SK-N-SH (cell line): ENCODE measurements around the gene HLA-E. TPM values are rescaled to one million over a fixed set of nuclear protein-coding genes. Genes with fewer than 3 reads are reported as not detected.
A peak's percentile ranks its signal among the peaks of the same experiment; 100 is the strongest.
"Not testable (repeated sequence)": the region's sequence is repeated elsewhere in the genome, so short reads cannot be mapped to it uniquely, and the experiment has no call there.

Experiments
- CTCF ChIA-PET: fragments of 300-600, 350-600 bp; formaldehyde crosslinking; extraction: SDS; loops from one replicate; lab custom pipeline; 2021; lab: Yijun Ruan, JAX
- POLR2A ChIA-PET: fragments of 350-600 bp; sonication (Branson Sonifier 250); formaldehyde crosslinking; extraction: SDS; loops from one replicate; lab custom pipeline; 2020; ENCODE audit warnings: antibody characterized with exemption, inconsistent platforms; lab: Yijun Ruan, JAX
- DNase-seq: peaks from one replicate; pipeline ENCODE4 v3.0.0; 2012
- H2AFZ ChIP-seq: fragments of 200-600 bp; sonication (generic); 2 replicates; pipeline ENCODE4 v1.8.1; 2016; ENCODE audit warnings: antibody characterized with exemption, mild to moderate bottlenecking, low read depth
- H3F3A ChIP-seq: fragments of 200-600 bp; sonication (generic); replicated peaks from 2 replicates; pipeline ENCODE3; 2016; ENCODE audit warnings: antibody characterized with exemption, mild to moderate bottlenecking; ENCODE audit not compliant: insufficient read depth
- H3K27ac ChIP-seq, 2 experiments: fragments of 200-500 bp in 1 of 2; fragments of 200-600 bp in 1 of 2; sonication (Bioruptor generic) in 1 of 2; sonication (generic), shearing (Covaris generic) in 1 of 2; 2 replicates each; pipeline versions ENCODE4 v1.5.1 to v1.6.1; 2014 to 2016; ENCODE audit warnings: low read depth in 2 of 2, inconsistent platforms in 1 of 2, low read length in 1 of 2, mild to moderate bottlenecking in 1 of 2, mixed read lengths in 1 of 2
- H3K27me3 ChIP-seq: fragments of 200-600 bp; sonication (generic), shearing (Covaris generic); 2 replicates; pipeline ENCODE4 v1.6.1; 2016; ENCODE audit warnings: mixed run types; ENCODE audit not compliant: insufficient read depth
- H3K36me3 ChIP-seq, 2 experiments: fragments of 200-500 bp in 1 of 2; fragments of 200-600 bp in 1 of 2; sonication (Bioruptor generic) in 1 of 2; sonication (generic) in 1 of 2; replicated peaks in 1 of 2; 2 replicates each; pipeline versions ENCODE3 to v1.5.1; 2014 to 2016; ENCODE audit warnings: low read length in 1 of 2, mild to moderate bottlenecking in 1 of 2; ENCODE audit not compliant: insufficient read depth in 2 of 2, control insufficient read depth in 1 of 2
- H3K4me1 ChIP-seq, 2 experiments: fragments of 200-500 bp in 1 of 2; fragments of 200-600 bp in 1 of 2; sonication (Bioruptor generic) in 1 of 2; sonication (generic), shearing (Covaris generic) in 1 of 2; 2 replicates each; pipeline versions ENCODE4 v1.5.1 to v1.6.1; 2014 to 2016; ENCODE audit warnings: low read depth in 1 of 2, low read length in 1 of 2, mixed run types in 1 of 2; ENCODE audit not compliant: insufficient read depth in 2 of 2, control insufficient read depth in 1 of 2
- H3K4me2 ChIP-seq: fragments of 200-600 bp; sonication (generic), shearing (Covaris generic); 2 replicates; pipeline ENCODE4 v1.6.1; 2017; ENCODE audit warnings: mixed run types
- H3K4me3 ChIP-seq, 2 experiments: fragments of 200-500 bp in 1 of 2; fragments of 200-600 bp in 1 of 2; sonication (Bioruptor generic) in 1 of 2; sonication (generic), shearing (Covaris generic) in 1 of 2; 2 replicates each; pipeline versions ENCODE4 v1.5.1 to v1.8.1; 2014 to 2016; ENCODE audit warnings: low read depth in 2 of 2, inconsistent platforms in 1 of 2, low read length in 1 of 2, mild to moderate bottlenecking in 1 of 2, mixed read lengths in 1 of 2, moderate library complexity in 1 of 2
- H3K79me2 ChIP-seq: fragments of 200-600 bp; sonication (generic); 2 replicates; pipeline ENCODE4 v1.8.1; 2017; ENCODE audit warnings: mild to moderate bottlenecking; ENCODE audit not compliant: insufficient read depth
- H3K9ac ChIP-seq: fragments of 200-600 bp; sonication (generic); 2 replicates; pipeline ENCODE4 v1.6.1; 2017; ENCODE audit warnings: mixed run types
- H3K9me2 ChIP-seq: fragments of 200-600 bp; sonication (generic); 2 replicates; pipeline ENCODE4 v1.6.1; 2017; ENCODE audit warnings: mixed run types
- H3K9me3 ChIP-seq: fragments of 200-600 bp; sonication (generic); 2 replicates; pipeline ENCODE4 v1.6.1; 2017; ENCODE audit warnings: mixed run types, mild to moderate bottlenecking, moderate library complexity
- H4K20me1 ChIP-seq: fragments of 200-600 bp; sonication (generic); 2 replicates; pipeline ENCODE4 v1.6.1; 2017; ENCODE audit warnings: mild to moderate bottlenecking, mixed run types; ENCODE audit not compliant: insufficient read depth
- CTCF ChIP-seq: fragments of 200-600 bp; sonication (generic); IDR thresholded peaks from 2 replicates; pipeline ENCODE4 v1.6.1; 2017; ENCODE audit warnings: antibody characterized with exemption, mild to moderate bottlenecking, moderate library complexity
- RCOR1 ChIP-seq: fragments of 150-350 bp; IDR thresholded peaks from 2 replicates; pipeline ENCODE4 v1.6.1; 2017; ENCODE audit warnings: antibody characterized with exemption, low read length
- SMC3 ChIP-seq: IDR thresholded peaks from 2 replicates; pipeline ENCODE4 v1.6.1; 2012; ENCODE audit warnings: low read depth, low read length, improper control_type of control experiment
- WGBS: methylation state at CpG from one replicate; pipeline ENCODE4 v1.1.6; 2017; ENCODE audit warnings: low lambda C conversion rate; 5-methylcytosine and 5-hydroxymethylcytosine counted together
- polyA plus RNA-seq, 3 experiments: library from polyadenylated mRNA; depleted of rRNA; stranded (reverse); fragments of >200 nt; gene quantifications; 2 replicates each; pipeline ENCODE4 v1.2.3, GENCODE V29; 2012

The HLA-E gene
- polyA plus RNA-seq, 1 of the 3 experiments (the other 2 are of a cell fraction): 90.9 TPM

- Histone ChIP-seq H3K9ac (no peak overlapping the region), H4K20me1 (peaks cover 11% of the 10 kb centered on the region), H3K4me1 (peaks cover 7% of the 10 kb centered on the region in 2 experiments; a peak in 2 of 4 replicates), H3K36me3 (peaks cover 10 to 21% of the 10 kb centered on the region in 2 experiments), H3K27ac (no peak overlapping the region), H3K9me2 (no peaks in the 10 kb centered on the region), H3K27me3 (no peaks in the 10 kb centered on the region), H3K9me3 (no peaks in the 10 kb centered on the region), H3K4me3 (no peak overlapping the region), H3K4me2 (no peak overlapping the region), H3K79me2 (peaks cover 18% of the 10 kb centered on the region), H3F3A (peaks cover 28% of the 10 kb centered on the region), H2AFZ (no peak overlapping the region)
- 66% methylated on average over 4 of the region's 8 CpGs for WGBS
- no peak for DNase-seq
- CTCF ChIA-PET: interaction anchor here (0.7 to 5.3 kb wide), 9 partner anchors 10 to 62 kb away, joined by 3 to 18 read pairs (median 4); no protein-coding TSS in a partner anchor
- TF ChIP-seq CTCF: peak; percentile 39
- no peak for TF ChIP-seq RCOR1
- POLR2A ChIA-PET: no interaction called here
Measured at GRCh38 chr6:30493643-30494250, 4.4 kb downstream of the HLA-E start.

- H3K9me2 ChIP-seq: no peaks in the 10 kb centered on the region
- no peak overlapping the region for H3K4me2 ChIP-seq
- peaks cover 25% of the 10 kb centered on the region for H3F3A ChIP-seq
- no peaks in the 10 kb centered on the region for H3K27me3 ChIP-seq
- peaks cover 18% of the 10 kb centered on the region for H3K79me2 ChIP-seq
- no peak overlapping the region for H3K4me3 ChIP-seq
- ChIA-PET CTCF (interaction anchor here (0.7 to 5.3 kb wide), 7 partner anchors 10 to 61 kb away, joined by 3 to 18 read pairs (median 5); no protein-coding TSS in a partner anchor), POLR2A (no interaction called here)
- H2AFZ ChIP-seq: no peak overlapping the region
- no peak for TF ChIP-seq SMC3
- peaks cover 10 to 21% of the 10 kb centered on the region in 2 experiments for H3K36me3 ChIP-seq
- H4K20me1 ChIP-seq: peaks cover 11% of the 10 kb centered on the region
- no peak overlapping the region for H3K27ac ChIP-seq
- H3K4me1 ChIP-seq: peaks cover 7% of the 10 kb centered on the region in 2 experiments; a peak in 2 of 4 replicates
- H3K9me3 ChIP-seq: no peaks in the 10 kb centered on the region
- no peak for DNase-seq
- WGBS: 52% methylated on average over 8 of the region's 8 CpGs
- H3K9ac ChIP-seq: no peak overlapping the region
Measured at GRCh38 chr6:30494291-30494861, 5.1 kb downstream of the HLA-E start.

GRCh38 chr6:30495060-30495459 lies 5.8 kb downstream of the HLA-E start:
- H3K9me3 ChIP-seq, CTCF ChIA-PET, DNase-seq, POLR2A ChIA-PET, H2AFZ ChIP-seq, H3K27me3 ChIP-seq, H3K9ac ChIP-seq, H3K4me2 ChIP-seq, H3K27ac ChIP-seq, H3K4me1 ChIP-seq, H3K4me3 ChIP-seq, H3K9me2 ChIP-seq: not testable (repeated sequence)
- H4K20me1 ChIP-seq: peaks cover 11% of the 10 kb centered on the region
- peaks cover 18% of the 10 kb centered on the region for H3K79me2 ChIP-seq
- peaks cover 10 to 21% of the 10 kb centered on the region in 2 experiments for H3K36me3 ChIP-seq
- H3F3A ChIP-seq: peaks cover 25% of the 10 kb centered on the region
- 83% methylated on average over 4 of the region's 4 CpGs for WGBS
